Fibroblast of skin of left biceps (primary cell): ENCODE data around the gene IGLL5.

ENCODE experiments used
- DNase-seq, 2 experiments: peaks; one replicate each; pipeline ENCODE4 v3.0.0-alpha.2; 2013; ENCODE audit warnings: low read depth in 2 of 2

IGLL5 gene

DNA sequence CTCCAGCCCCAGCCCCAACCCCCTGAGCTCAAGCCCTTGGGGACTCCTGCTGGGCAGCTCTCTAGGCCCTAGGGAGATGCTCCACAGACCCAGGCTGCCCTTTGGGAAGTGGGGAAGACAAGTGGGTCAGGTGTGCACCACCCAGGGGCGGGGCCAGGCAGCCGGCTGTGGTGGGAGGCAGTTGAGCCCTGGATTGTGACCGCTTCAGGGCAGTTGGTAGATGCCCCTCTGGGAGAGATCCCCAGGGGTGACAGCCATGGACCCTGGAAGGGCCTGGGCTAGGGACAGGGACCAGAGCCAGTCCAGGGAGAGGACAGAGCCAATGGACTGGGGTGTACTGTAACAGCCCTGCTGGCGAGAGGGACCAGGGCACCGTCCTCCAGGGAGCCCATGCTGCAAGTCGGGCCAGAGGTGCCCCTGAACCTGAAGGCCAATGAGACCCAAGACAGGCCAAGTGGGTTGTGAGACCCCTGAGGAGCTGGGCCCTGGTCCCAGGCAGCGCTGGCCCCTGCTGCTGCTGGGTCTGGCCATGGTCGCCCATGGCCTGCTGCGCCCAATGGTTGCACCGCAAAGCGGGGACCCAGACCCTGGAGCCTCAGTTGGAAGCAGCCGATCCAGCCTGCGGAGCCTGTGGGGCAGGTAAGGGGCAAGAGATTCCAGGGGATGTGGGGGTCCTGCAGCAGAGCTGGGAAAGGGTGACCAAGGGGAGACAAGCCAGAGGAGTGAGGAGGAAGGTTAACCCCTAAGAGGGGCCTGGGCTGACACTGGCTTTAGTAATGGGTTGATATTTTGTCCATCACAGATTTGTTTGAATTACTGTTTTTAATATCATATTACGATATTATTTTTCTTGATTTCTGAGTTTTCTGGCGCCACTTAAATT, at the start of gene IGLL5:
Gene IGLL5 (plus strand): TSS at position 196 of the 883 bp plus-strand sequence. CDS start 238 bp downstream, at position 434.
- no peak for DNase-seq

GRCh38 chr22:22838148-22838786, 49.3 kb upstream of the IGLL5 start:
- no peak for DNase-seq

DNA sequence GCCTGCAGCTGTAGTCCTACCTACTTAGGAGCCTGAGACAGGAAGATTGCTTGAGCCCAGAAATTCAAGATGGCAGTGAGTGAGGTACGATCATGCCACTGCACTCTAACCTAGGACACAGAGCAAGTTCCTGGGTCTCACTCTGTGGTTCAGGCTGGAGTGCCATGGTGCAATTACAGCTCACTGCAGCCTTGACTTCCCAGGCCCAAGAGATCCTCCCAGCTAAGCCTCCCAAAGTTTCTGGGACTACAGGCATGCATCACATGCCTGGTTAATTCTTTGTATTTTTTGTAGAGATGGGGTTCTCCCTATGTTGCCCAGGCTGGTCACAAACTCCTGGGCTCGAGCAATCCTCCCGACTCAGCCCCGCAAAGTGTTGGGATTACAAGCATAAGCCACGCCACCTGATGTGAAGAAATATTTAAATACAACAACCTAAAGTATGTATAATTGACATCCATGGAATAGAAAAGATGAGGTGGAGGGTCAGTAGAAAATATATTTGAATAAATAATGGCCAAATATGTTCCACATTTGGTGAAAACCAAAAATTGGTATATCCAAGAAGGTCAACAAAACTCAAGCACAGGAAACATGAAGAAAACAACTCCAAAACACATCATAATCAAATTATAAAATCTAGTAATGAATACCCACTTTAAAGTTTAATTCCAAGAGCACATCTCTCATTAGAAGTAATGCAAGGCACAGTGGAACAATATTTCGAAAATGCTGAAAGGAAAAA, 47.9 kb upstream of the IGLL5 start:
- no peak for DNase-seq

GRCh38 chr22:22840780-22841179, 46.8 kb upstream of the IGLL5 start:
- DNase-seq: no peak

- no peak for DNase-seq
Measured at GRCh38 chr22:22841598-22841997, 46.0 kb upstream of the IGLL5 start.

- no peak for DNase-seq
Measured at GRCh38 chr22:22842085-22842484, 45.5 kb upstream of the IGLL5 start.

GRCh38 chr22:22843848-22844247, 43.8 kb upstream of the IGLL5 start:
- no peak for DNase-seq

DNA sequence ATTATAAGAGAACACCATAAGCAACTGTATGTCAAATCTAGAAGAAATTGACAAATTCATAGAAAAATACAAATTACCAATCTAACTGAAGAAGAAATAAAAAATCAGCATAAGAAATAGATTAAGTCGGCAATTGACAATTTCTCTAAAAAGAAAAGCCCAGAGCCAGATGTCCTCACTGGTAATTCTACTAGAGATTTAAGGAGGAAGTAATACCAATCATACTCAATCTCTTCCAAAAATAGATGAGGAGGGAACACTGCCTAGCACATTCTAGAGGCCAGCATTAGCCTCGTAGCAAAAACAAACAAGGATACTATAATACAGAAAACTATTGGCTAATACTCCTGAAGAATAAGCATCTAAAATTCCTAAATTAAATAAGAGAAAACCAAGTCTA, 40.4 kb upstream of the IGLL5 start:
- DNase-seq: no peak

DNA sequence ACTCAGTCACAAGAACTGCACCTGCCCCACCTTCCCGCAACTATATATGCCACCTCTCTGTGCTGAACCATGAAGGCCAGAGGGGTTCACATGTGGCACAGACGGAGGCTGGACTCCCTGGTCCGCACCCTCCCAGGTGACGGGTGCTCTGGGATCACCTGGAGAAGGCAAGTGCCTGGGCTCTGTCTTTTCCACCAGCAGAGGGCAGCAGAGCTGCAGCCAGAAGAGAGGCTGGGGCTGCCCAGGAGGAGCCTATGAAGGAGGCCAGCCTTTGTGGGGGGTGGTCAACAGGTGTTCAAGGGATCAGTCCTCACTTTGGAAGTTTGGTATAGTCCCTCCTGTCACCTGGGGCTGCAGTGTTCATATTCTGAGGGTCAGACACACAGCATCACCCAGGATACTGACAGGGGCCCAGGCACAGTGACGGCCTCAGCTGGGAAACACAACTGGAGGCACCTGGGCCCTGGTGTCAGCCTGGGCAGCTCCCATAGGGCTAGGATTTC, 39.2 kb upstream of the IGLL5 start:
- peak in 1 of 2 experiments; percentile 5 for DNase-seq

DNA sequence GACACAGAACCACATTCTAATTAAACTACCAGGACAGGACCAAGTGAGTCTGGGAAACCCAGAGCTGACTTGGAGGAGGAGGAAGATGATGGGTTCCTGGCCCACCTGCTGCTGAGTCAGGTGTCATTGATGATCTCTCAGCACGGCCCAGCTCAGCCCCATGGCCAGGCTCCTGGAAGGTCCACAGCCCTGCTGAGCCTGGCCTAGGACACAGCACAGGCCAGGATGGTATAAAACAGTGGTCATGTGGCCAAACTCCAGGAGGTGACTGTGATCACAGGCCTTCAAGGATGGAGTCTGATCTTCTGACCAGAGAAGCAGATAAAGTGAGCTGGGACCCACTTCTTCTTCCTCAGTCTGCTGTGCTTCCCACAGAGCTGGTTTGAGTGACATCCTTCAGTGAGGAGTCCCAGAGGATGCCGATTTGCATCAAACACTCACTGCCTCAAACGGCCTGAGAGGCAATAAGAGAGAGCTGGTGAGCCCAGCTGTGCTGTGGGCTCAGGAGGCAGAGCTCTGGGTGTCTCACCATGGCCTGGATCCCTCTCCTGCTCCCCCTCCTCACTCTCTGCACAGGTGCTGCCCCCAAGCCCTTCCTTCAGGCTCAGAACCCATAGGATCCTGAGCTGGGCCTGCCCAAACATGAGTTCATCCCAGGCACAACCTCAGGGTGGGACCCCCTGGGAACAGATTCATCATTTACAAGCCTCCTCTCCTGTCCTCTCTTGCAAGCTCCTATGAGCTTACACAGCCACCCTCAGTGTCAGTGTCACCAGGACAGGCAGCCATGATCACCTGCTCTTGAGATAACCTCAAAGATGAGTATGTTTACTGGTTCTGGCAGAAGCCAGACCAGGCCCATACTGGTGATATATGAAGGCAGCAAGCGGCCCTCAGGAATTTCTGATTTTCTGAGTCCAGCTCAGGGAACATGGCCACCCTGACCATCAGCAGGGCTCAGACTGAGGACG, 37.7 kb upstream of the IGLL5 start:
- DNase-seq: no peak

DNA sequence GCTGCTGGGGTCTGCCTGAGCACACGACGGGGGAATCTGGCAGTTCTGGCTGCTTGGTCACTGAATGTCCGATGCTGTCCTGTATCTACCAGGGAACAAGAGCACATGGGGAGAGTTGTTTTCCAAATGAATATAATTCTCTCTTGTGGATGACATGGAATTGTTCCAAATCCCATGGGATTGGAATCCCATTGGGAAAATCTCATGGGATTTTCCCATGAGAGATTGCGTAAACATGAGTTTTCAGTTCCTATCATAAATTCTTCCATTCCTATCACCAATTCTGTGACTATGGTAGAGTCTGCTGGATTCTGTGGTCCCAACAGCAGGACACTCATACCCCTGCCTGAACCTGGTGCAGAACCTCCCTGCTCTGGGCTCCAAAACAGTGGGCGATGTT, 35.6 kb upstream of the IGLL5 start:
- no peak for DNase-seq

DNA sequence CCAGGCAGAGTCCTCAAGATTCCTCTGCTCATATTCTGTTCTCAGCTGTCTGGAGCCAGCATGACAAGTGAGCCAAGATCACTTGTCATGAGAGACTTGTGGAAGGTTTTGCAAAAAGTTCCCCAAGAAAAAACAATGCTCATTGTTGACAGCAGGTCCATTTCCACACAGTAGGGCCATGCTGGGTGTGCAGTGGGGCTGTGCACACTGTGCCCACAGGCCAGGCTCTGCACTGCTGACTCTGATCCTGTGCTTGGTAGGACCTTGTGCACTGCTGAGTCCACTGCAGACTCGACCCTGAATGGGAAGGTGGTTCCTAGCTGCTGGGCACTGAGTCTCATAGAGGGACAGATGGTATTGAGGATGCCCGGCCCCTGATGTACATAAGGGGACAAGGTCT, 33.9 kb upstream of the IGLL5 start:
- no peak for DNase-seq

DNA sequence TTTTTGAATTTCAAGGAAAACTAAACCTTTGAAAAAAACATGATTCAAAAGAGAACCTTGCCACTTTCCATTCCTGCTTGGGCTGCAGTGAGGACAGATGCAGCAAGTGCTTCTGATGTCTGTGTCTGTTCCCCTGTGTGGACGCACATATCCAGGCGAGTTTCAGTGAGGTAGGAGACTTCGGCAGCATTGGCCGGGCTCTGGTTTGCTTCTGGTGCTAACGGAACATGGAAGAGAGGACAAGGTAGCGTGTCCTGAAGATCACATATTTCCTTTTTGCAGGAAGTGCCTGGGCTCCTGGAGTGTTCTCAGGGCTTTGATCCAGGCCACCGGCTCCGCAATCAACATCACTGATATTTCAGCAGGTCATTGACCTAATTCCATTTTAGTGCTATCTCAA, 33.1 kb upstream of the IGLL5 start:
- DNase-seq: no peak

GRCh38 chr22:22855085-22855484, 32.5 kb upstream of the IGLL5 start:
- no peak for DNase-seq

GRCh38 chr22:22855617-22856308, 31.9 kb upstream of the IGLL5 start:
- DNase-seq: no peak

GRCh38 chr22:22856364-22856763, 31.3 kb upstream of the IGLL5 start:
- DNase-seq: no peak

DNA sequence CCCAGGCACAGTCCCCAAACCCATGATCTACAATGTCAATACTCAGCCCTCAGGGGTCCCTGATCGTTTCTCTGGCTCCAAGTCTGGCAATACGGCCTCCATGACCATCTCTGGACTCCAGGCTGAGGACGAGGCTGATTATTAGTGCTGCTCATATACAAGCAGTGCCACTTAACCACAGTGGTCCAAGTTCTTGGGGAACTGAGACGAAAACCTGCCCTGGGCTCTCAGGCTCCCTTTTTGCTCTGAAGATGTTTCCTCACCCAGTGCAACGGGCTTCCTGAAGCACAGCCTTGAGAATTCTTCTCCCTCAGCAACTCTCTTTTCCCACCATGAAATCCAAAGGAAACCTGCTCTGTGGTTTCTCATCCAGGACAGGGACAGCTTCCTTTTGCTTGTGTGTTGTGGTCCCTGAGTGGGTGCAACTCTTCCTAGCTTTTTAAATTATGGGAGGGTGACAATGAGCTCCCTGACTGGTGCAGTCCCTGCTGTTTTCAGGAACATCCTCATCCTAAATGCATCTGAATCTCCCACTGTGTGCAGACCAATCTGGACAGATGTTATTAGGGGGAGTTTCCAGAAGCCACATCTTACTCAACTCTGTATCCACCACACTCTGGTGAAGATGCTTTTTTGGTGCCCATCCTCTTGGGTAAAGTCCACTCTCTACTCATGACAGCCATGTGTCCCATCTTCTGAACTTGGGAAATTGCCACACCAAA, 30.6 kb upstream of the IGLL5 start:
- no peak for DNase-seq

GRCh38 chr22:22857607-22858558, 29.7 kb upstream of the IGLL5 start:
- DNase-seq: no peak

DNA sequence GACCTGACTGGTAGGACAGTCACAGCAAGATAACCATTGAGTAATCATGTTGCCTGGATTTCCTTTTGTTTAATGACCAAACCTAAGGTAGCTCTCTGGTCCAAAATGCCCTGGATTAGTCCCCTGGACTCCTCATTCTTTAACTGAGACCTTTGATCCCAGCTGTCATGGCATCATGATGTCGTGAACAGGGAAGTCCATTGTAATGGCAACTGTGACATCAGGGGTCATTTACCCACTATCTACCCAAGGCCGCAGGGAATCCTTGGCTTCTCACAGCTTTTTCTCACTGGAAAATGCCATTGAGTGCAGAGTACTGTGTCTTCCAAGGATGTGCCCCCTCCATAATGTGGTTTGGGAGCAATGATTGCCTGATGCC, 29.1 kb upstream of the IGLL5 start:
- DNase-seq: no peak
